ENCODE measurements around the gene COMT.

DNA sequence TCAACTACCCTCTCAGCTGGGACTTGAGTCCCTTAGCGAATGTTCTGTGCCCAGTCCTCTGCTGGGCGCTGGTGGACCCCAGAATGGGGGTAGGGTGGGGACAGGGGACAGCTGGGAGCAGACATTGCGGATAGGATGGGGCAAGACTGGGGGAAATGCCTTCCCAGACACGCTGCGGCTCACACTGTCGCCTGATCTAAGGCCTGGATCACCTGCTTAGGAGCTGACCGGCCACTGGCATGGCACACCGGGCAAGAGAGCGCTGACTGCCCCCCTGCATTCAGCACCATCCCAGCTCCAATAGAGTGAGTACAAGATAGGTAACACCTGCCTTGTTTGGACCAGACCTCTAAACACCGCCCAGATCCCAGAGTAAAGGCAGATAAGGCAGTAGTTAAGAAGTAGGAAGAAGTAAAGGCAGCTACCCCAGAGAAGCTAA, 73.6 kb downstream of the COMT start:
- TF ChIP-seq, protein P1, sequence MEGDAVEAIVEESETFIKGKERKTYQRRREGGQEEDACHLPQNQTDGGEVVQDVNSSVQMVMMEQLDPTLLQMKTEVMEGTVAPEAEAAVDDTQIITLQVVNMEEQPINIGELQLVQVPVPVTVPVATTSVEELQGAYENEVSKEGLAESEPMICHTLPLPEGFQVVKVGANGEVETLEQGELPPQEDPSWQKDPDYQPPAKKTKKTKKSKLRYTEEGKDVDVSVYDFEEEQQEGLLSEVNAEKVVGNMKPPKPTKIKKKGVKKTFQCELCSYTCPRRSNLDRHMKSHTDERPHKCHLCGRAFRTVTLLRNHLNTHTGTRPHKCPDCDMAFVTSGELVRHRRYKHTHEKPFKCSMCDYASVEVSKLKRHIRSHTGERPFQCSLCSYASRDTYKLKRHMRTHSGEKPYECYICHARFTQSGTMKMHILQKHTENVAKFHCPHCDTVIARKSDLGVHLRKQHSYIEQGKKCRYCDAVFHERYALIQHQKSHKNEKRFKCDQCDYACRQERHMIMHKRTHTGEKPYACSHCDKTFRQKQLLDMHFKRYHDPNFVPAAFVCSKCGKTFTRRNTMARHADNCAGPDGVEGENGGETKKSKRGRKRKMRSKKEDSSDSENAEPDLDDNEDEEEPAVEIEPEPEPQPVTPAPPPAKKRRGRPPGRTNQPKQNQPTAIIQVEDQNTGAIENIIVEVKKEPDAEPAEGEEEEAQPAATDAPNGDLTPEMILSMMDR (IDR thresholded peaks at IDR 0.05): no peak
- TF ChIP-seq POLR2A (IDR thresholded peaks at IDR 0.05): no peak
